Hepatocyte (in vitro differentiated cells): ENCODE data around the gene ZBTB44. TPM values are rescaled to one million over a fixed set of nuclear protein-coding genes. Genes with fewer than 3 reads are reported as not detected.

Experiments used
- DNase-seq: peaks from one replicate; pipeline ENCODE4 v3.0.0-alpha.2; 2016; ENCODE audit warnings: low spot score
- H2AFZ ChIP-seq: fragments of 200-600 bp; sonication (generic); 2 replicates; pipeline ENCODE4 v1.6.0; 2016; ENCODE audit warnings: antibody characterized with exemption, mild to moderate bottlenecking
- H3K27ac ChIP-seq: fragments of 200-600 bp; sonication (generic); 2 replicates; pipeline ENCODE4 v1.5.1; 2016; ENCODE audit warnings: mild to moderate bottlenecking
- H3K27me3 ChIP-seq: fragments of 200-600 bp; sonication (generic); 2 replicates; pipeline ENCODE4 v1.6.1; 2016
- H3K36me3 ChIP-seq: fragments of 200-600 bp; sonication (generic); replicated peaks from 2 replicates; pipeline ENCODE4 v1.5.1; 2016; ENCODE audit warnings: low read depth; ENCODE audit not compliant: insufficient read depth
- H3K4me1 ChIP-seq: fragments of 200-600 bp; sonication (generic); 2 replicates; pipeline ENCODE4 v1.5.1; 2016; ENCODE audit warnings: mild to moderate bottlenecking, moderate library complexity; ENCODE audit not compliant: insufficient read depth
- H3K4me2 ChIP-seq: fragments of 200-600 bp; sonication (generic); 2 replicates; pipeline ENCODE4 v1.6.0; 2016
- H3K4me3 ChIP-seq: fragments of 200-600 bp; sonication (generic); 2 replicates; pipeline ENCODE4 v1.5.1; 2016; ENCODE audit warnings: mild to moderate bottlenecking
- H3K79me2 ChIP-seq: fragments of 200-600 bp; sonication (generic); 2 replicates; pipeline ENCODE4 v1.6.0; 2017; ENCODE audit warnings: mild to moderate bottlenecking
- H3K9me2 ChIP-seq: fragments of 200-600 bp; sonication (generic); replicated peaks from 2 replicates; pipeline ENCODE4 v1.6.0; 2017; ENCODE audit warnings: mild to moderate bottlenecking; ENCODE audit not compliant: insufficient read depth
- H3K9me3 ChIP-seq: fragments of 200-600 bp; sonication (generic); 2 replicates; pipeline ENCODE4 v1.5.1; 2016; ENCODE audit warnings: low read depth, mild to moderate bottlenecking
- H4K20me1 ChIP-seq: fragments of 200-600 bp; sonication (generic); 2 replicates; pipeline ENCODE4 v1.6.0; 2016; ENCODE audit warnings: mild to moderate bottlenecking; ENCODE audit not compliant: insufficient read depth, poor library complexity, severe bottlenecking
- EZH2 ChIP-seq: fragments of 200-600 bp; sonication (generic); IDR thresholded peaks from 2 replicates; pipeline ENCODE4 v1.6.1; 2016; ENCODE audit warnings: antibody characterized with exemption, mild to moderate bottlenecking, borderline replicate concordance
- EZH2phosphoT487 ChIP-seq: fragments of 200-600 bp; sonication (generic); IDR thresholded peaks from one replicate; pipeline ENCODE4 v1.6.1; 2018; ENCODE audit warnings: antibody characterized with exemption, mild to moderate bottlenecking, low read depth, moderate library complexity; ENCODE audit not compliant: unreplicated experiment, severe bottlenecking
- WGBS: methylation state at CpG from one replicate; pipeline ENCODE4 v1.1.6; 2016; ENCODE audit warnings: low lambda C conversion rate; ENCODE audit errors: missing lambda C conversion rate; 5-methylcytosine and 5-hydroxymethylcytosine counted together
- polyA plus RNA-seq: library from polyadenylated mRNA; unstranded; fragments of >200 nt; fragmentation: Nextera tagmentation; extraction: Ambion mirVana; gene quantifications from 2 replicates; pipeline ENCODE4 v1.2.1, GENCODE V29; 2016
- total RNA-seq: library from RNA; depleted of rRNA; stranded (reverse); fragments of >200 nt; gene quantifications from 2 replicates; pipeline ENCODE4 v1.2.3, GENCODE V29; 2014
- TF ChIP-seq, protein P1 (sequence below): fragments of 200-600 bp; sonication (generic); IDR thresholded peaks from 2 replicates; pipeline ENCODE4 v1.5.1; 2016; ENCODE audit warnings: antibody characterized with exemption, mild to moderate bottlenecking; ENCODE audit not compliant: poor library complexity

ZBTB44 gene
- total and polyA plus RNA-seq, 2 experiments from 2014 or later, result 7.3 to 53.8 TPM

DNA sequence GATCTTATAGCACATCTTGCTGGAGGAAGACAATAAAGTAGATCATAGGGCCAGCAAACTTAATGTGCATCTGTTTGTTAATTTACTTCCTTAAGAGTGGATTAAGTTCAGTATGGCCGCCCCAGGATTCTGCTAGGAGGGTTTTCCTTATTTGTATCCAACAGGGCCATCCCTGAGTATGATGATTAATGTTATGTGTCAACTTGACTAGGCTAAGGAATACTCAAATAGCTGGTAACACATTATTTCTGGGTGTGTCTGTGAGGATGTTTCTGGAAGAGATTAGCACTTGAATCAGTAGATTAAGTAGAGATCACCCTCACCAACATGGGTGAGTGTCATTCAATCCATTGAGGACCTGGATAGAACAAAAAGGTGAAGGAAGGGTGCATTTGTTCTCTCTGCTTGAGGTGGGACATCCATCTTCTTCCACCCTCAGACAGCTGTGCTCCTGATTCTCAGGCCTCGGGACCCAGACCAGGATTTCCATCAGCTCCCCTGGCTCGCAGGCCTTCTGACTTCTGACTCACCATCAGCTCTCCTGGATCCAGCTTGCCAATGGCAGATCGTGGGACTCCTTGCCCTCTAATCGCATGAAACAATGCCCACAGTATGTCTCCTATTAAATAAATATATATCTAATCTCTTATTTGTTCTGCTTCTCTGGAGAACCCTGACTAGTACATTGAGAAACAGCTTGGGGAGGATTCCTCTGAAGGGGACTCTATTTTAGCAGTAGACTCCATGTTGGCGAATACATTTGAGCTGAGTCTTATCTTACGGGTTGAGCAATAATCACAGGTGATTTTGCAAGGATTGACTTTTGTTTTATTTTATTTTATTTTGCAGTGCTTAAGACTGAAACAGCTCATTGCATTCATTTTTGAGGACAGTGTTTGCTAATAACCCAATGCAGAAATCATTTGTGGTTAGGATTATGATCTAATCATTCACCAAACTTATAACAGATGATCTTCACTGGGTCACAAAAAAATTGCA is 9.0 kb upstream of the ZBTB44 start:
- DNase-seq, result no peak

DNA sequence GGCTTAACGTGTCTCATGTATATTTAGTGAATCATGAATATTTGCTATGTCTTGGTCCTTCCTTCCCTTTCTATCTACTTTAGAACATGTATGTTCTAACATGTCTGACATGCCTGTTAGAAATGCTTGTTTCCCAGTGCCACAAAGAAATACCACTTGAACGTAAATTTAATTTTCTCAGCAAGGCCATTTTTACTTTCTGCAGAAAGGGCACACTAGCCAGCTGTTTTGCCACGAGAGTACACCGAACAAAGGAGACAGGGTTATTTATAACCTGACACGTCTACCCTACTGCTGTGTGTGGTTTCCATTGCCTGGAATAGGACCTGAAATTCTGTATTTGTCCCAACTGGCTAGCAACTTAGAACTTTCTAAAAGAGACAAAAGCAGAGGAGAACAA is 7.4 kb upstream of the ZBTB44 start:
- 71% methylated on average over 5 of the region's 5 CpGs for WGBS
- H3K9me3 ChIP-seq, result no peaks in the 10 kb centered on the region
- H3K79me2 ChIP-seq, result no peaks in the 10 kb centered on the region
- no peak overlapping the region for H3K4me2 ChIP-seq
- no peak overlapping the region for H3K4me3 ChIP-seq
- H2AFZ ChIP-seq, result no peak overlapping the region
- no peaks in the 10 kb centered on the region for H3K4me1 ChIP-seq
- H3K27me3 ChIP-seq, result no peaks in the 10 kb centered on the region
- TF ChIP-seq EZH2phosphoT487 (no peak), EZH2 (no peak)
- TF ChIP-seq, protein P1, sequence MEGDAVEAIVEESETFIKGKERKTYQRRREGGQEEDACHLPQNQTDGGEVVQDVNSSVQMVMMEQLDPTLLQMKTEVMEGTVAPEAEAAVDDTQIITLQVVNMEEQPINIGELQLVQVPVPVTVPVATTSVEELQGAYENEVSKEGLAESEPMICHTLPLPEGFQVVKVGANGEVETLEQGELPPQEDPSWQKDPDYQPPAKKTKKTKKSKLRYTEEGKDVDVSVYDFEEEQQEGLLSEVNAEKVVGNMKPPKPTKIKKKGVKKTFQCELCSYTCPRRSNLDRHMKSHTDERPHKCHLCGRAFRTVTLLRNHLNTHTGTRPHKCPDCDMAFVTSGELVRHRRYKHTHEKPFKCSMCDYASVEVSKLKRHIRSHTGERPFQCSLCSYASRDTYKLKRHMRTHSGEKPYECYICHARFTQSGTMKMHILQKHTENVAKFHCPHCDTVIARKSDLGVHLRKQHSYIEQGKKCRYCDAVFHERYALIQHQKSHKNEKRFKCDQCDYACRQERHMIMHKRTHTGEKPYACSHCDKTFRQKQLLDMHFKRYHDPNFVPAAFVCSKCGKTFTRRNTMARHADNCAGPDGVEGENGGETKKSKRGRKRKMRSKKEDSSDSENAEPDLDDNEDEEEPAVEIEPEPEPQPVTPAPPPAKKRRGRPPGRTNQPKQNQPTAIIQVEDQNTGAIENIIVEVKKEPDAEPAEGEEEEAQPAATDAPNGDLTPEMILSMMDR, result no peak
- H3K27ac ChIP-seq, result peak overlapping the region; percentile 15
- no peaks in the 10 kb centered on the region for H3K9me2 ChIP-seq
- no peaks in the 10 kb centered on the region for H4K20me1 ChIP-seq
- no peaks in the 10 kb centered on the region for H3K36me3 ChIP-seq
- no peak for DNase-seq

More for the DNA sequence above, 9.0 kb upstream of the ZBTB44 start:
- H2AFZ ChIP-seq, result no peak overlapping the region
- H3K9me3 ChIP-seq, result no peaks in the 10 kb centered on the region
- H3K27ac ChIP-seq, result no peak overlapping the region
- no peaks in the 10 kb centered on the region for H3K27me3 ChIP-seq
- H3K36me3 ChIP-seq, result no peaks in the 10 kb centered on the region
- no peaks in the 10 kb centered on the region for H3K4me1 ChIP-seq
- no peak for TF ChIP-seq EZH2phosphoT487
- TF ChIP-seq, protein P1, result no peak
- TF ChIP-seq EZH2, result no peak
- no peaks in the 10 kb centered on the region for H3K79me2 ChIP-seq
- H3K4me3 ChIP-seq, result no peak overlapping the region
- H4K20me1 ChIP-seq, result no peaks in the 10 kb centered on the region
- 94% methylated on average over 7 of the region's 7 CpGs for WGBS
- H3K4me2 ChIP-seq, result no peak overlapping the region
- no peaks in the 10 kb centered on the region for H3K9me2 ChIP-seq

DNA sequence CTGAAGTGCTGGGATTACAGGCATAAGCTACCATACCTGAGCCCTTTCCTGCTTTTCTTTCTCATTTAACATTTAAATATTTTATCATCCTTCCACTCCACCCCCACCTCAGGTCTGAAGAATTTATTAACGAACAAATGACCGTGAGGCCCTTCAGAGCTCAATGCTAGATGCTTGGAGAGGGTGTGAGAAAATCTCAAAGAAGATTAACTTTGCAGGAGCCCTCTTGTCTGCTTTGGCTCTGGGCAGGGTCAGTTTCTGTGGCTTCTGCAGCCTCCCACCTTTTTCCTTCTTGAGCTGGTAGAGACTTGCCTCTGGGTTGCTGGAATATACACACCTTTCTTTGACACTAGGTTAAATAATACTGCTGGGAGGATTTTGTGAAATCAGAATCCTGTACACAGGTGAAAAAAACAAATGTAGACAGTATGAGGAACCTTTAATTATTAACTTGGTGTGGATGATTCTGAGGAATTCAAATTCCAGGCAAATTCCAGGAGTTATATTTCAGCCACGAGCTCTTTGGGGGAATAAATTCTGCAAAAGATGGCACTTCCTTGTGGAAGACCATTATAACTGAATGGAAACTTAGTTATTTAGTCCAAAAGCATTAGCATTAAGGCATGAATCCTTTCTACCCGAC is 3.4 kb upstream of the ZBTB44 start:
- Histone ChIP-seq H3K4me1 (peaks cover 6% of the 10 kb centered on the region), H3K27ac (peak overlapping the region; percentile 34), H3K9me2 (no peaks in the 10 kb centered on the region), H3K9me3 (no peaks in the 10 kb centered on the region), H3K79me2 (peaks cover 9% of the 10 kb centered on the region), H3K4me3 (no peak overlapping the region), H2AFZ (no peak overlapping the region), H4K20me1 (peaks cover 4% of the 10 kb centered on the region), H3K27me3 (no peaks in the 10 kb centered on the region), H3K4me2 (peak overlapping the region; percentile 35), H3K36me3 (no peaks in the 10 kb centered on the region)
- WGBS, result 48% methylated on average over 4 of the region's 4 CpGs
- TF ChIP-seq EZH2phosphoT487, result no peak
- no peak for TF ChIP-seq EZH2
- TF ChIP-seq, protein P1, result no peak
- DNase-seq, result no peak
